Stimulated activated CD4-positive, alpha-beta T cell treated with anti-CD3 and anti-CD28 coated beads, Interleukin-4, amount 100 ng/mL, for 4 hours (primary cell): ENCODE measurements around the gene SAP130.
A peak's percentile ranks its signal among the peaks of the same experiment; 100 is the strongest.

ENCODE experiments used
- DNase-seq, 2 experiments: peaks; one replicate each; pipeline ENCODE4 v3.0.0-alpha.2; 2020

SAP130 gene

GRCh38 chr2:128027801-128028667, at the start of gene SAP130:
Gene SAP130, minus strand, starts transcription at chr2:128028059. Its CDS starts 1,767 bp downstream, at chr2:128026292.
- DNase-seq: peak; percentile 98

GRCh38 chr2:128076461-128077106, 48.7 kb upstream of the SAP130 start:
- DNase-seq: no peak

GRCh38 chr2:128073278-128073677, 45.4 kb upstream of the SAP130 start:
- no peak for DNase-seq

GRCh38 chr2:128069769-128070168, 41.9 kb upstream of the SAP130 start:
- DNase-seq: no peak

- no peak for DNase-seq
Measured at GRCh38 chr2:128064353-128064752, 36.5 kb upstream of the SAP130 start.

GRCh38 chr2:128062571-128062970, 34.7 kb upstream of the SAP130 start:
- DNase-seq: no peak

GRCh38 chr2:128058114-128058513, 30.3 kb upstream of the SAP130 start:
- no peak for DNase-seq

GRCh38 chr2:128057334-128057733, 29.5 kb upstream of the SAP130 start:
- DNase-seq: no peak

GRCh38 chr2:128054104-128054885, 26.4 kb upstream of the SAP130 start:
- DNase-seq: no peak

- DNase-seq: no peak
Measured at GRCh38 chr2:128053331-128053730, 25.5 kb upstream of the SAP130 start.

GRCh38 chr2:128043041-128043440, 15.2 kb upstream of the SAP130 start:
- no peak for DNase-seq

- DNase-seq: no peak
Measured at GRCh38 chr2:128041561-128041960, 13.7 kb upstream of the SAP130 start.

- no peak for DNase-seq
Measured at GRCh38 chr2:128040166-128040771, 12.4 kb upstream of the SAP130 start.

GRCh38 chr2:128039535-128039934, 11.7 kb upstream of the SAP130 start:
- DNase-seq: no peak

GRCh38 chr2:128038411-128038810, 10.6 kb upstream of the SAP130 start:
- no peak for DNase-seq

GRCh38 chr2:128037649-128038048, 9.8 kb upstream of the SAP130 start:
- no peak for DNase-seq

GRCh38 chr2:128036748-128037607, 9.1 kb upstream of the SAP130 start:
- DNase-seq: no peak

- no peak for DNase-seq
Measured at GRCh38 chr2:128032092-128032491, 4.2 kb upstream of the SAP130 start.

- DNase-seq: no peak
Measured at GRCh38 chr2:128028668-128029054, 802 bp upstream of the SAP130 start.

GRCh38 chr2:128027278-128027800, 520 bp downstream of the SAP130 start:
- peak; percentile 98 to 99 for DNase-seq

GRCh38 chr2:128026448-128027277, 1.2 kb downstream of the SAP130 start:
- DNase-seq: no peak
